ENCODE results near the gene ITFG1. TPM values are rescaled to one million over a fixed set of nuclear protein-coding genes. Genes with fewer than 3 reads are reported as not detected.
"Not testable (repeated sequence)": the region's sequence is repeated elsewhere in the genome, so short reads cannot be mapped to it uniquely, and the experiment has no call there.

Gene ITFG1
- total RNA-seq, 4 donors from 2014 or later: 27.4 to 47.0 (median 36.9) TPM

- no peaks in the 10 kb centered on the region for H3K27me3 ChIP-seq
- H3K36me3 ChIP-seq: peaks cover 4% of the 10 kb centered on the region
- no peaks in the 10 kb centered on the region for H3K9me3 ChIP-seq
- TF ChIP-seq CTCF (IDR thresholded peaks at IDR 0.05) (no peak), EP300 (IDR thresholded peaks at IDR 0.05) (no peak), POLR2AphosphoS5 (IDR thresholded peaks at IDR 0.05) (no peak), POLR2A (IDR thresholded peaks at IDR 0.05) (no peak)
- no peak for DNase-seq (ENCODE audit: low spot score in 2 of 2)
- WGBS: 73% methylated on average over 1 of the region's 1 CpG
- H3K4me3 ChIP-seq: peak overlapping the region; percentile 95
- H3K27ac ChIP-seq: no peak overlapping the region
- H3K4me1 ChIP-seq: peaks cover 44% of the 10 kb centered on the region
Measured at GRCh38 chr16:47459603-47460002, 1.3 kb downstream of the ITFG1 start.

GRCh38 chr16:47458331-47458730 lies 2.5 kb downstream of the ITFG1 start:
- Histone ChIP-seq H3K27me3 (no peaks in the 10 kb centered on the region), H3K9me3 (no peaks in the 10 kb centered on the region), H3K4me3 (no peak overlapping the region), H3K36me3 (peaks cover 13% of the 10 kb centered on the region), H3K27ac (no peak overlapping the region), H3K4me1 (peaks cover 31% of the 10 kb centered on the region)
- TF ChIP-seq POLR2A (IDR thresholded peaks at IDR 0.05) (no peak), CTCF (IDR thresholded peaks at IDR 0.05) (no peak), EP300 (IDR thresholded peaks at IDR 0.05) (no peak), POLR2AphosphoS5 (IDR thresholded peaks at IDR 0.05) (no peak)
- 96% methylated on average over 2 of the region's 2 CpGs for WGBS
- no peak for DNase-seq (ENCODE audit: low spot score in 2 of 2)

GRCh38 chr16:47449788-47450187 lies 11.1 kb downstream of the ITFG1 start:
- Histone ChIP-seq H3K27ac (no peak overlapping the region), H3K36me3 (peaks cover 62% of the 10 kb centered on the region), H3K4me3 (no peak overlapping the region), H3K9me3 (no peaks in the 10 kb centered on the region), H3K4me1 (no peaks in the 10 kb centered on the region), H3K27me3 (no peaks in the 10 kb centered on the region)
- DNase-seq (ENCODE audit: low spot score in 2 of 2): no peak
- TF ChIP-seq CTCF (IDR thresholded peaks at IDR 0.05) (no peak), POLR2A (IDR thresholded peaks at IDR 0.05) (no peak), POLR2AphosphoS5 (IDR thresholded peaks at IDR 0.05) (no peak), EP300 (IDR thresholded peaks at IDR 0.05) (no peak)
- WGBS: 91% methylated on average over 3 of the region's 3 CpGs

GRCh38 chr16:47448830-47449575 lies 11.9 kb downstream of the ITFG1 start:
- no peak overlapping the region for H3K27ac ChIP-seq
- no peak for DNase-seq (ENCODE audit: low spot score in 2 of 2)
- TF ChIP-seq EP300 (IDR thresholded peaks at IDR 0.05): no peak
- peaks cover 62% of the 10 kb centered on the region for H3K36me3 ChIP-seq
- WGBS: 83% methylated on average over 3 of the region's 3 CpGs
- H3K4me1 ChIP-seq: no peaks in the 10 kb centered on the region
- H3K4me3 ChIP-seq: no peak overlapping the region
- H3K9me3 ChIP-seq: no peaks in the 10 kb centered on the region
- no peaks in the 10 kb centered on the region for H3K27me3 ChIP-seq

GRCh38 chr16:47446431-47446830 lies 14.4 kb downstream of the ITFG1 start:
- Histone ChIP-seq H3K27me3 (no peaks in the 10 kb centered on the region), H3K4me3 (no peak overlapping the region), H3K36me3 (peaks cover 40% of the 10 kb centered on the region), H3K4me1 (no peaks in the 10 kb centered on the region), H3K9me3 (no peaks in the 10 kb centered on the region), H3K27ac (no peak overlapping the region)
- no peak for DNase-seq (ENCODE audit: low spot score in 2 of 2)
- no peak for TF ChIP-seq POLR2AphosphoS5 (IDR thresholded peaks at IDR 0.05)
- TF ChIP-seq CTCF (IDR thresholded peaks at IDR 0.05): no peak
- TF ChIP-seq EP300 (IDR thresholded peaks at IDR 0.05): no peak
- TF ChIP-seq POLR2A (IDR thresholded peaks at IDR 0.05): no peak
- 100% methylated on average over 3 of the region's 3 CpGs for WGBS

- H3K4me3 ChIP-seq; H3K4me1 ChIP-seq; H3K9me3 ChIP-seq; H3K27me3 ChIP-seq; DNase-seq (ENCODE audit: low spot score in 2 of 2); H3K27ac ChIP-seq: not testable (repeated sequence)
- peaks cover 25% of the 10 kb centered on the region for H3K36me3 ChIP-seq
Measured at GRCh38 chr16:47442884-47443283, 18.0 kb downstream of the ITFG1 start.

GRCh38 chr16:47440066-47440465 lies 20.8 kb downstream of the ITFG1 start:
- not testable (repeated sequence) for DNase-seq (ENCODE audit: low spot score in 2 of 2); H3K4me3 ChIP-seq; H3K27me3 ChIP-seq; H3K27ac ChIP-seq; H3K4me1 ChIP-seq; H3K9me3 ChIP-seq
- peaks cover 20% of the 10 kb centered on the region for H3K36me3 ChIP-seq
- 93% methylated on average over 3 of the region's 3 CpGs for WGBS

GRCh38 chr16:47434274-47434673 lies 26.6 kb downstream of the ITFG1 start:
- WGBS: 70% methylated on average over 2 of the region's 2 CpGs
- not testable (repeated sequence) for DNase-seq (ENCODE audit: low spot score in 2 of 2); H3K4me3 ChIP-seq

More at GRCh38 chr16:47434274-47434673, 26.6 kb downstream of the ITFG1 start:
- peaks cover 14% of the 10 kb centered on the region for H3K36me3 ChIP-seq
- H3K27ac ChIP-seq, H3K27me3 ChIP-seq, H3K4me1 ChIP-seq, H3K9me3 ChIP-seq: not testable (repeated sequence)

Data from suprapubic skin (tissue), 4 donors.